A549 (cell line): ENCODE data around the gene WFDC1. TPM values are rescaled to one million over a fixed set of nuclear protein-coding genes. Genes with fewer than 3 reads are reported as not detected.

Experiments
- ATAC-seq, 2 experiments: fragments of 200-7000 bp in 1 of 2; fragments of >200 bp in 1 of 2; cut with Nextera tagmentation in 1 of 2; cut with Tn5 transposase in 1 of 2; 3 replicates each; pipeline versions ENCODE4 v1.8.0 to v1.9.1; 2018 to 2020; ENCODE audit warnings: mild to moderate bottlenecking in 1 of 2, moderate library complexity in 1 of 2
- CTCF ChIA-PET: fragments of 300-600 bp; sonication (Branson Sonifier 250); formaldehyde crosslinking; extraction: SDS; loops from one replicate; lab custom pipeline; 2021; ENCODE audit warnings: antibody characterized with exemption, inconsistent platforms; lab: Yijun Ruan, JAX
- POLR2A ChIA-PET: fragments of 350-600 bp; formaldehyde crosslinking; extraction: SDS; loops from one replicate; lab custom pipeline; 2021; ENCODE audit warnings: antibody characterized with exemption, inconsistent platforms; lab: Yijun Ruan, JAX
- DNase-seq, 2 experiments: peaks; one replicate each; pipeline versions ENCODE4 v3.0.0 to v3.0.0-alpha.2; 2011 to 2016; ENCODE audit warnings: low read depth in 1 of 2, low spot score in 1 of 2
- FAIRE-seq: peaks from 2 replicates; lab custom pipeline; 2011; peaks lifted over from hg19 to GRCh38; lab: Jason Lieb, UNC
- H3K27ac ChIP-seq, 2 experiments: fragments of >200 bp; sonication (Bioruptor Twin); formaldehyde crosslinking; 3 replicates each; pipeline ENCODE4 v1.5.1; 2016 to 2017
- H3K4me1 ChIP-seq: fragments of >200 bp; sonication (Bioruptor Twin); formaldehyde crosslinking; 3 replicates; pipeline ENCODE4 v1.6.1; 2016
- H3K4me2 ChIP-seq: fragments of >200 bp; sonication (Bioruptor Twin); formaldehyde crosslinking; 3 replicates; pipeline ENCODE4 v1.6.1; 2016
- H3K4me3 ChIP-seq: fragments of >200 bp; sonication (Bioruptor Twin); formaldehyde crosslinking; 3 replicates; pipeline ENCODE4 v1.5.1; 2016
- H3K9me3 ChIP-seq: fragments of >200 bp; sonication (Bioruptor Twin); formaldehyde crosslinking; 3 replicates; pipeline ENCODE4 v1.6.1; 2016
- BHLHE40 ChIP-seq: IDR thresholded peaks from 2 replicates; pipeline ENCODE4 v1.6.1; 2012; ENCODE audit warnings: low read depth, low read length, inconsistent platforms
- CBX2 ChIP-seq: fragments of 200-600 bp; sonication (generic); IDR thresholded peaks from 2 replicates; pipeline ENCODE4 v1.6.1; 2016; ENCODE audit warnings: low read depth, mild to moderate bottlenecking, borderline replicate concordance
- CBX8 ChIP-seq: fragments of 200-600 bp; sonication (generic); IDR thresholded peaks from 2 replicates; pipeline ENCODE4 v1.6.1; 2016
- CEBPB ChIP-seq, 2 experiments: fragments of >200 bp in 1 of 2; sonication (Bioruptor Twin) in 1 of 2; formaldehyde crosslinking in 1 of 2; IDR thresholded peaks; 2 replicates each; pipeline ENCODE4 v1.6.1; 2012 to 2016
- EHF ChIP-seq: fragments of 250-450 bp; sonication (Bioruptor Pico); IDR thresholded peaks from 2 replicates; pipeline ENCODE4 v1.5.0; 2020; ENCODE audit warnings: mild to moderate bottlenecking
- EP300 ChIP-seq, 2 experiments: fragments of >200 bp; sonication (Bioruptor Twin); formaldehyde crosslinking; IDR thresholded peaks; 2 replicates in 1 of 2; 3 replicates in 1 of 2; pipeline ENCODE4 v1.6.1; 2016 to 2017
- ESRRA ChIP-seq: fragments of 150-350 bp; IDR thresholded peaks from 2 replicates; pipeline ENCODE4 v1.6.1; 2014; ENCODE audit warnings: mild to moderate bottlenecking, low read length, borderline replicate concordance
- FOSL2 ChIP-seq, 2 experiments: fragments of 450-650 bp in 1 of 2; fragments of >200 bp in 1 of 2; sonication (Bioruptor Twin) in 1 of 2; formaldehyde crosslinking; IDR thresholded peaks; 2 replicates each; pipeline versions ENCODE4 v1.5.0 to v1.6.1; 2016 to 2020; ENCODE audit warnings: mild to moderate bottlenecking in 1 of 2, moderate library complexity in 1 of 2
- FOXS1 ChIP-seq: fragments of 250-450 bp; sonication (Bioruptor Pico); IDR thresholded peaks from 2 replicates; pipeline ENCODE4 v1.5.0; 2020; ENCODE audit warnings: mild to moderate bottlenecking, moderate library complexity
- HDAC2 ChIP-seq: fragments of 200-600 bp; sonication (generic); IDR thresholded peaks from 2 replicates; pipeline ENCODE4 v1.6.1; 2016
- JUN ChIP-seq, 2 experiments: fragments of >200 bp; sonication (Bioruptor Twin); formaldehyde crosslinking; IDR thresholded peaks; 2 replicates in 1 of 2; 3 replicates in 1 of 2; pipeline ENCODE4 v1.6.1; 2016 to 2017
- KDM1A ChIP-seq: fragments of 200-600 bp; sonication (generic); IDR thresholded peaks from 2 replicates; pipeline ENCODE4 v1.6.1; 2016; ENCODE audit warnings: low read depth, mild to moderate bottlenecking
- KDM5A ChIP-seq: fragments of 200-600 bp; sonication (generic); IDR thresholded peaks from 2 replicates; pipeline ENCODE4 v1.6.1; 2016; ENCODE audit warnings: antibody characterized with exemption, mild to moderate bottlenecking
- MAZ ChIP-seq: fragments of 150-350 bp; IDR thresholded peaks from 2 replicates; pipeline ENCODE4 v1.6.1; 2014; ENCODE audit warnings: antibody characterized with exemption, low read depth, low read length, borderline replicate concordance
- MYC ChIP-seq: IDR thresholded peaks from 2 replicates; pipeline ENCODE4 v1.6.1; 2012; ENCODE audit warnings: mild to moderate bottlenecking, inconsistent platforms, low read length, improper control_type of control experiment, borderline replicate concordance
- NFE2L2 ChIP-seq: fragments of 150-350 bp; conservative IDR thresholded peaks from 2 replicates; pipeline ENCODE4 v1.6.1; 2014; ENCODE audit warnings: low read length
- NPAS2 ChIP-seq: fragments of 250-450 bp; sonication (Bioruptor Pico); IDR thresholded peaks from 2 replicates; pipeline ENCODE4 v1.8.0; 2022; ENCODE audit warnings: mild to moderate bottlenecking, moderate library complexity, borderline replicate concordance
- PBX3 ChIP-seq: IDR thresholded peaks from 2 replicates; pipeline ENCODE4 v1.6.1; 2012
- PHF8 ChIP-seq: fragments of 200-600 bp; sonication (generic); IDR thresholded peaks from 2 replicates; pipeline ENCODE4 v1.6.1; 2016; ENCODE audit warnings: low read depth, mild to moderate bottlenecking, antibody characterized with exemption, moderate library complexity, borderline replicate concordance
- POLR2AphosphoS2 ChIP-seq: conservative IDR thresholded peaks from 2 replicates; pipeline ENCODE4 v1.6.1; 2012; ENCODE audit warnings: low read length, improper control_type of control experiment, inconsistent platforms
- RAD21 ChIP-seq, 2 experiments: fragments of >200 bp in 1 of 2; sonication (Bioruptor Twin) in 1 of 2; formaldehyde crosslinking in 1 of 2; IDR thresholded peaks in 1 of 2; conservative IDR thresholded peaks in 1 of 2; 2 replicates in 1 of 2; 3 replicates in 1 of 2; pipeline ENCODE4 v1.6.1; 2012 to 2018; ENCODE audit warnings: inconsistent platforms in 1 of 2
- REST ChIP-seq: fragments of 200-600 bp; sonication (generic); IDR thresholded peaks from 2 replicates; pipeline ENCODE4 v1.6.1; 2016; ENCODE audit warnings: antibody characterized with exemption, mild to moderate bottlenecking, moderate library complexity
- RFX5 ChIP-seq: fragments of 450-650 bp; IDR thresholded peaks from 2 replicates; pipeline ENCODE4 v1.7.1; 2014; ENCODE audit warnings: antibody characterized with exemption, mild to moderate bottlenecking, moderate library complexity
- TFCP2L1 ChIP-seq: fragments of 250-450 bp; sonication (Bioruptor Pico); IDR thresholded peaks from 2 replicates; pipeline ENCODE4 v1.5.0; 2021; ENCODE audit warnings: mild to moderate bottlenecking
- TP53 ChIP-seq: fragments of 250-450 bp; sonication (Bioruptor Pico); IDR thresholded peaks from 2 replicates; pipeline ENCODE4 v1.5.0; 2021; ENCODE audit warnings: mild to moderate bottlenecking, moderate library complexity
- ZSCAN20 ChIP-seq: fragments of 250-450 bp; sonication (Bioruptor Pico); IDR thresholded peaks from 2 replicates; pipeline ENCODE4 v1.8.0; 2022; ENCODE audit warnings: mild to moderate bottlenecking, moderate library complexity
- WGBS: methylation state at CpG from one replicate; pipeline ENCODE4 v1.1.6; 2017; ENCODE audit errors: missing lambda C conversion rate; 5-methylcytosine and 5-hydroxymethylcytosine counted together
- polyA plus RNA-seq, 4 experiments: library from polyadenylated mRNA; depleted of rRNA in 3 of 4; stranded (reverse); fragments of >200 nt; fragmentation: RNase III in 1 of 4; extraction: RNeasy Plus Mini Kit Qiagen cat#74134 plus additional on column Dnase treatment in 1 of 4; gene quantifications; 2 replicates in 3 of 4; 3 replicates in 1 of 4; pipeline ENCODE4 v1.2.3, GENCODE V29; 2011 to 2017
- TF ChIP-seq, protein P1 (sequence below): fragments of 250-450 bp; sonication (Bioruptor Pico); IDR thresholded peaks from 2 replicates; pipeline ENCODE4 v1.5.0; 2021; ENCODE audit warnings: mild to moderate bottlenecking, moderate library complexity, borderline replicate concordance

WFDC1 gene
- polyA plus RNA-seq, 2 of the 4 experiments (the other 2 are of a cell fraction) = not detected

GRCh38 chr16:84306564-84306963 lies 11.9 kb downstream of the WFDC1 start:
- CTCF ChIA-PET = interaction anchor here (0.6 to 4.3 kb wide), 6 partner anchors 10 to 200 kb away, joined by 3 to 29 read pairs (median 11); no protein-coding TSS in a partner anchor
- no peak for TF ChIP-seq KDM1A
- no peak for TF ChIP-seq BHLHE40
- TF ChIP-seq FOXS1 (CRISPR knock-in tag) = no peak
- no peak for TF ChIP-seq PBX3
- no peak for TF ChIP-seq CBX8
- no peak for TF ChIP-seq ESRRA
- TF ChIP-seq MYC = no peak
- no peak for TF ChIP-seq TP53 (CRISPR knock-in tag)
- no peak for TF ChIP-seq NFE2L2
- no peak for TF ChIP-seq TFCP2L1 (CRISPR knock-in tag)
- TF ChIP-seq KDM5A = no peak
- no peak for TF ChIP-seq POLR2AphosphoS2
- TF ChIP-seq FOSL2 (IDR thresholded peaks at IDR 0.05) = no peak
- TF ChIP-seq FOSL2 (CRISPR knock-in tag; IDR thresholded peaks at IDR 0.05) = no peak
- TF ChIP-seq ZSCAN20 (CRISPR knock-in tag) = no peak
- no peak for TF ChIP-seq PHF8
- TF ChIP-seq EP300 (IDR thresholded peaks at IDR 0.05) = no peak
- no peak for TF ChIP-seq CBX2
- TF ChIP-seq, all 56 proteins: peak for 0
- Histone ChIP-seq H3K9me3 (no peaks in the 10 kb centered on the region), H3K4me1 (no peaks in the 10 kb centered on the region), H3K4me2 (no peak overlapping the region), H3K27ac (no peak overlapping the region), H3K4me3 (no peak overlapping the region)
- no peak for ATAC-seq
- POLR2A ChIA-PET = no interaction called here
- WGBS = 55% methylated on average over 3 of the region's 3 CpGs
- FAIRE-seq = no peak
- no peak for DNase-seq

DNA sequence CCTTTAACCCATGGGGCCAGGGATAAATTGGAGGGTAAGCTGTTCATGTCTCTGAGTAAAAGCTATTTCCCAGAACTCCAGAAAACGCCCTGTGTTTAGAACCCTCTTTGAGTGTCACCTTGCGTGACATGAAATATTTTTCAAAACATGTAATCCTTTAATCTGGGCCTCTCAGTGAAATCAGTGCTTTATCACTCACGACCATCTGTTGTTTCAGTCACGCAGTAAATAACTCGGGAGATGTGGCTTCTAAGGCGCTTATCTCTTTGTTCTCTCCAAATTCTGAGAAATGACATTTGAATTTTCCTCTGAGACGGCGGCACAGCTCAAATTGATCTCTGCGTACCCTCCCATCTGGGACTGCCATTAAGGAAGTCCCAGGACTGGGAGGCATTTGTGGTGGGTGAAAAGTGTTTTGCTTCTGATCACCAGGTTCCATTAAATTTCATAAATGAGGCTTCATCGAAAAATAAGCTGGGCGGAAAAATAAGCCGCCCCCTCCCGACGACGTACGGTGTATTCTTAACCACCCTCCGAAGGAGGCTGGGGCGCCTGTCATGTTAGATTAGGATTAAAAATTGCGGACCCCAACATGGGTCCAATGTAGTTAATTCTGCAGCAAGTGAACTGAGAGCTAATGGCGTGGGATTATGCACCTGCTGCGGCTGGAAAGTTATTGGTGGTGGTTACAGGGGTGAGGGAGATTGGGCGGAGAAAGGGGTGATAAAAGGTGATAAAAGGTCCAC lies 12.7 kb downstream of the WFDC1 start:
- ATAC-seq = no peak
- 86% methylated on average over 22 of the region's 22 CpGs for WGBS
- H3K4me3 ChIP-seq = no peak overlapping the region
- no peak overlapping the region for H3K4me2 ChIP-seq
- H3K27ac ChIP-seq = no peak overlapping the region
- FAIRE-seq = no peak
- no peak for DNase-seq
- TF ChIP-seq PBX3 = no peak
- TF ChIP-seq NPAS2 (CRISPR knock-in tag) = no peak
- no peak for TF ChIP-seq MAZ
- TF ChIP-seq, protein P1, sequence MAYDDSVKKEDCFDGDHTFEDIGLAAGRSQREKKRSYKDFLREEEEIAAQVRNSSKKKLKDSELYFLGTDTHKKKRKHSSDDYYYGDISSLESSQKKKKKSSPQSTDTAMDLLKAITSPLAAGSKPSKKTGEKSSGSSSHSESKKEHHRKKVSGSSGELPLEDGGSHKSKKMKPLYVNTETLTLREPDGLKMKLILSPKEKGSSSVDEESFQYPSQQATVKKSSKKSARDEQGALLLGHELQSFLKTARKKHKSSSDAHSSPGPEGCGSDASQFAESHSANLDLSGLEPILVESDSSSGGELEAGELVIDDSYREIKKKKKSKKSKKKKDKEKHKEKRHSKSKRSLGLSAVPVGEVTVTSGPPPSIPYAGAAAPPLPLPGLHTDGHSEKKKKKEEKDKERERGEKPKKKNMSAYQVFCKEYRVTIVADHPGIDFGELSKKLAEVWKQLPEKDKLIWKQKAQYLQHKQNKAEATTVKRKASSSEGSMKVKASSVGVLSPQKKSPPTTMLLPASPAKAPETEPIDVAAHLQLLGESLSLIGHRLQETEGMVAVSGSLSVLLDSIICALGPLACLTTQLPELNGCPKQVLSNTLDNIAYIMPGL (CRISPR knock-in tag) = no peak
- TF ChIP-seq RAD21 (conservative IDR thresholded peaks at IDR 0.05 in 1 of 2, IDR thresholded peaks at IDR 0.05 in 1 of 2) = no peak
- TF ChIP-seq JUN (IDR thresholded peaks at IDR 0.05) = no peak
- TF ChIP-seq EHF (CRISPR knock-in tag) = no peak
- TF ChIP-seq RFX5 = no peak
- TF ChIP-seq REST = no peak
- TF ChIP-seq CEBPB (IDR thresholded peaks at IDR 0.05) = no peak
- TF ChIP-seq PHF8 = no peak
- no peak for TF ChIP-seq HDAC2
- no peak for TF ChIP-seq BHLHE40
- CTCF ChIA-PET = interaction anchor here (0.6 to 4.3 kb wide), 29 partner anchors 8 to 224 kb away, joined by 3 to 29 read pairs (median 4); partner anchors contain the start of genes TAF1C and WFDC1
- no peaks in the 10 kb centered on the region for H3K9me3 ChIP-seq
- POLR2A ChIA-PET = no interaction called here
- no peaks in the 10 kb centered on the region for H3K4me1 ChIP-seq
